ENCODE results near the gene THAP2. TPM values are rescaled to one million over a fixed set of nuclear protein-coding genes. Genes with fewer than 3 reads are reported as not detected.

Gene THAP2
- total and polyA plus RNA-seq, 8 donors, result 0.87 to 4.3 (median 1.8) TPM; not detected in 1

- TF ChIP-seq CTCF (IDR thresholded peaks at IDR 0.05) (no peak), EP300 (IDR thresholded peaks at IDR 0.05) (no peak), POLR2AphosphoS5 (IDR thresholded peaks at IDR 0.05) (no peak), POLR2A (IDR thresholded peaks at IDR 0.05) (no peak)
- no peak for DNase-seq
- WGBS, 5 donors, result 68 to 77% (median 71%) methylated on average over 2 of the region's 2 CpGs
- no peaks in the 10 kb centered on the region for H3K9me3 ChIP-seq
- no peak overlapping the region for H3K27ac ChIP-seq
- H3K4me3 ChIP-seq, result no peak overlapping the region
- intact Hi-C loops (cut with DNase I; ENCODE audit: low total_unique reads), result no loop called here
- H3K4me1 ChIP-seq, result no peaks in the 10 kb centered on the region
- peaks cover 0 to 47% (median 28%) of the 10 kb centered on the region in 4 donors for H3K36me3 ChIP-seq
- no peaks in the 10 kb centered on the region for H3K27me3 ChIP-seq
Measured at GRCh38 chr12:71704920-71705319, 40.8 kb downstream of the THAP2 start.

DNA sequence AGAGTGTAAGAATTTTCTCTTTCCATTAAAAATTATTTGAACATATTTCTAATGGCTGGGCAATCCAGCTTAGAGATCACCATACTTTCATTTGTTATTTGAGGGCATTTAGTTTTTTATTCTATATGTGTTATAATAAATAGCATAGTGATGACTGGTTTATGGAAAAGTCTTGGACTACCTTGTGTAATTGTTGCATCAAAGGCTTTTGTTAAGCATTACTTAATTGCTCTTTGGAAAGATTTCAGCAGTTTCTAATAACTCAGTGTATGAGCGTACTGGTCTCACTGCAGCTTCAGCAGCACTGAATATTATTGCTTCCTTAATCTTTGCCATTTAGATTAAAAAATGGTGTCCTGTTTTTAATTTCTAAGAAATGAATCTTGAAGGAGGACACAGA lies 44.6 kb downstream of the THAP2 start:
- no peak for DNase-seq
- Histone ChIP-seq H3K4me1 (no peaks in the 10 kb centered on the region), H3K9me3 (peaks cover 0 to 9% (median 0%) of the 10 kb centered on the region in 4 donors), H3K27ac (no peak overlapping the region), H3K36me3 (peaks cover 0 to 18% (median 5%) of the 10 kb centered on the region in 4 donors), H3K27me3 (no peaks in the 10 kb centered on the region), H3K4me3 (no peak overlapping the region)
- TF ChIP-seq POLR2AphosphoS5 (IDR thresholded peaks at IDR 0.05) (no peak), EP300 (IDR thresholded peaks at IDR 0.05) (no peak), POLR2A (IDR thresholded peaks at IDR 0.05) (no peak), CTCF (IDR thresholded peaks at IDR 0.05) (no peak)
- 95 to 100% (median 97%) methylated on average over 1 of the region's 1 CpG for WGBS, 5 donors
- intact Hi-C loops (cut with DNase I; ENCODE audit: low total_unique reads), result no loop called here

GRCh38 chr12:71710276-71711125 lies 46.4 kb downstream of the THAP2 start:
- no peaks in the 10 kb centered on the region for H3K27me3 ChIP-seq
- intact Hi-C loops (cut with DNase I; ENCODE audit: low total_unique reads), result no loop called here
- H3K36me3 ChIP-seq, result peaks cover 0 to 6% (median 0%) of the 10 kb centered on the region in 4 donors
- WGBS, 5 donors, result 85 to 93% (median 92%) methylated on average over 5 to 7 of the region's 7 CpGs
- peaks cover 0 to 22% (median 2%) of the 10 kb centered on the region in 4 donors for H3K9me3 ChIP-seq
- H3K4me3 ChIP-seq, result no peak overlapping the region
- no peak overlapping the region for H3K27ac ChIP-seq
- no peak for DNase-seq
- H3K4me1 ChIP-seq, result no peaks in the 10 kb centered on the region
- TF ChIP-seq EP300 (IDR thresholded peaks at IDR 0.05) (no peak), CTCF (IDR thresholded peaks at IDR 0.05) (no peak), POLR2A (IDR thresholded peaks at IDR 0.05) (no peak), POLR2AphosphoS5 (IDR thresholded peaks at IDR 0.05) (no peak)

DNA sequence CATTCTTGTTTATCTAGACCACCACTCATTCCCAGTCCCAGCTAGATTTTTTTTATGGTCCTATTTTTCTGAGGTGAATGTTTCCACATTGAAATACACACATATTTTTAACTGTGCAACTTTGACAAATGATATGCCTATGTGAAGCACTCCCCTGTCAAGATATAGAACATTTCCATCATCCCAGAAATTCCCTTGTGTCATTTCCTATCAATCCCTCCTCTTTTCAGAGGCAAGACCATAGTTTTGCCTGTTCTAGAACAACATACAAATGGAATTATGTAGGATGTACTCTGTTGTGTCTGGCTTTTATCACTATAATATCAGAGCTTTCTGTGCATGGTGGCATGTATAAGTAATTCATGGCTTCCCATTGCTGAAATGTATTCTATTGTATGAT lies 54.5 kb downstream of the THAP2 start:
- H3K27ac ChIP-seq, result no peak overlapping the region
- H3K4me3 ChIP-seq, result no peak overlapping the region
- no peaks in the 10 kb centered on the region for H3K27me3 ChIP-seq
- H3K4me1 ChIP-seq, result peaks cover 0 to 11% (median 0%) of the 10 kb centered on the region in 4 donors
- no peak for TF ChIP-seq POLR2AphosphoS5 (IDR thresholded peaks at IDR 0.05)
- TF ChIP-seq EP300 (IDR thresholded peaks at IDR 0.05), result no peak
- TF ChIP-seq CTCF (IDR thresholded peaks at IDR 0.05), result no peak
- TF ChIP-seq POLR2A (IDR thresholded peaks at IDR 0.05), result no peak
- H3K9me3 ChIP-seq, result peaks cover 0 to 14% (median 2%) of the 10 kb centered on the region in 4 donors
- H3K36me3 ChIP-seq, result no peaks in the 10 kb centered on the region
- intact Hi-C loops (cut with DNase I; ENCODE audit: low total_unique reads), result no loop called here
- DNase-seq, result no peak
